Measurements from ENCODE around the gene CTDSPL.

CTDSPL gene

GRCh38 chr3:37957539-37957936 is 95.9 kb downstream of the CTDSPL start:
- no peak for TF ChIP-seq CTCF (IDR thresholded peaks at IDR 0.05; ENCODE audit: insufficient read depth, low read depth, low read length, missing control alignments)
- no peak for DNase-seq (ENCODE audit: low read depth)
- no peak overlapping the region for H3K4me3 ChIP-seq (ENCODE audit: low read depth, low read length)

- DNase-seq (ENCODE audit: low read depth), result no peak
- no peak for TF ChIP-seq CTCF (IDR thresholded peaks at IDR 0.05; ENCODE audit: insufficient read depth, low read depth, low read length, missing control alignments)
- no peak overlapping the region for H3K4me3 ChIP-seq (ENCODE audit: low read depth, low read length)
Observed at GRCh38 chr3:37961622-37962431, 100.1 kb downstream of the CTDSPL start.

DNA sequence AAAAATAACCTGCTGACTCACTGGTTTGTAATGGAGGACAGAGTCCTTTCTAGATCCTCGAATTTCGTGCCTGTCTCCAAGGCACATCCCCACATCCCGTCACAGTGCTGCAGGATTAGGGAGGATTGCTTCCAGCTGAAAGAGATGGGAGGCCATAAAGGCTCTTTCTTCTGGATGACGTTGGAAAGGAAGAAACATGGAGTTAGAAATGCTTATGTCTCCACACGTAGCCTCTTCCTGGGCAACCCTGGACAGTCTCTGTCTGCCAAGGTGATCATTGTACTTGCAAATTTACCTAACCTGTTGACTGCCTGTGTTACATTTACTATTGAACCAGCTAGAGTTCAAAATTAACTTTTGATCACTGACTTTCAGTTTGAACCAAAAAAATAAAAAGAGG is 101.3 kb downstream of the CTDSPL start:
- no peak for DNase-seq (ENCODE audit: low read depth)
- no peak for TF ChIP-seq CTCF (IDR thresholded peaks at IDR 0.05; ENCODE audit: insufficient read depth, low read depth, low read length, missing control alignments)
- H3K4me3 ChIP-seq (ENCODE audit: low read depth, low read length), result no peak overlapping the region

DNA sequence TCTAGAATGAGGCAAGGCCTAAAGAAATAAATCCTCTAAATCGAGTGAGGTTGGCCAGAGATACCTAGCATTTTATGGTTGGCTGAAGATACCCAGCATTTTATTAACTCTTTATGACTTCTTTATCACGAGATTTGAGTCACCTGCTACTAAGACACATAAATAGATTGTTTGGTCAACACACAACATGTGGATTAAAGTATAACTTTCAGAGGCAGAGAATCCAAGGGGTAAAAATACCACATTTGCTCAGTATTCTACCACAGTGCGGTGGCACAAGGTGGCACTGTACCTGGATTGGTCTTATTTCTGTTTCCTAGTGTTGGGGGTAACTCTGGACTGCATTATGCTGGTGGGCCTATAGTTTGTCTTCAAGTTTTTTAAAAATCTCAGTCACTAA is 102.0 kb downstream of the CTDSPL start:
- no peak overlapping the region for H3K4me3 ChIP-seq (ENCODE audit: low read depth, low read length)
- no peak for TF ChIP-seq CTCF (IDR thresholded peaks at IDR 0.05; ENCODE audit: insufficient read depth, low read depth, low read length, missing control alignments)
- DNase-seq (ENCODE audit: low read depth), result no peak

- H3K4me3 ChIP-seq (ENCODE audit: low read depth, low read length), result no peak overlapping the region
- no peak for TF ChIP-seq CTCF (IDR thresholded peaks at IDR 0.05; ENCODE audit: insufficient read depth, low read depth, low read length, missing control alignments)
- DNase-seq (ENCODE audit: low read depth), result no peak
Observed at GRCh38 chr3:37964146-37964545, 102.5 kb downstream of the CTDSPL start.

GRCh38 chr3:37964716-37965115 is 103.0 kb downstream of the CTDSPL start:
- no peak for TF ChIP-seq CTCF (IDR thresholded peaks at IDR 0.05; ENCODE audit: insufficient read depth, low read depth, low read length, missing control alignments)
- DNase-seq (ENCODE audit: low read depth), result no peak
- no peak overlapping the region for H3K4me3 ChIP-seq (ENCODE audit: low read depth, low read length)
